Liver (tissue), 9 donors: ENCODE measurements around the gene SDHA. TPM values are rescaled to one million over a fixed set of nuclear protein-coding genes. Genes with fewer than 3 reads are reported as not detected.

Experiments used
- DNase-seq: peaks from one replicate; pipeline ENCODE4 v3.0.0-alpha.2; 2017; ENCODE audit warnings: low spot score
- H3K27ac ChIP-seq, 2 donors: one replicate each; pipeline ENCODE4 v1.7.0; 2013; ENCODE audit warnings: inconsistent platforms in 2 of 2, low read length in 2 of 2, control low read depth in 1 of 2, low read depth in 1 of 2, mild to moderate bottlenecking in 1 of 2
- H3K27me3 ChIP-seq, 4 donors: one replicate each; pipeline versions ENCODE4 v1.6.1 to v1.7.0; 2013; ENCODE audit warnings: low read length in 3 of 4, inconsistent platforms in 1 of 4, mild to moderate bottlenecking in 1 of 4, moderate library complexity in 1 of 4; ENCODE audit not compliant: control insufficient read depth in 4 of 4, insufficient read depth in 4 of 4
- H3K36me3 ChIP-seq, 4 donors: one replicate each; pipeline versions ENCODE4 v1.6.1 to v1.7.0; 2013; ENCODE audit warnings: low read length in 3 of 4, mild to moderate bottlenecking in 3 of 4, low read depth in 1 of 4, moderate library complexity in 1 of 4; ENCODE audit not compliant: control insufficient read depth in 4 of 4, insufficient read depth in 3 of 4
- H3K4me1 ChIP-seq, 4 donors: one replicate each; pipeline versions ENCODE4 v1.6.1 to v1.7.0; 2013; ENCODE audit warnings: low read length in 3 of 4, mild to moderate bottlenecking in 3 of 4, moderate library complexity in 1 of 4; ENCODE audit not compliant: control insufficient read depth in 4 of 4, insufficient read depth in 4 of 4
- H3K4me3 ChIP-seq, 3 donors: one replicate each; pipeline versions ENCODE4 v1.6.1 to v1.7.0; 2013; ENCODE audit warnings: low read length in 3 of 3, control low read depth in 1 of 3, low read depth in 1 of 3, mild to moderate bottlenecking in 1 of 3
- H3K9ac ChIP-seq, 2 donors: one replicate each; pipeline ENCODE4 v1.7.0; 2013; ENCODE audit warnings: low read length in 2 of 2, mild to moderate bottlenecking in 2 of 2, moderate library complexity in 2 of 2, control low read depth in 1 of 2, low read depth in 1 of 2
- H3K9me3 ChIP-seq, 4 donors: one replicate each; pipeline versions ENCODE4 v1.6.1 to v1.7.0; 2013; ENCODE audit warnings: low read length in 3 of 4; ENCODE audit not compliant: control insufficient read depth in 4 of 4
- EGR1 ChIP-seq, 2 donors: IDR thresholded peaks; 2 replicates each; pipeline ENCODE4 v1.6.1; 2016 to 2018; ENCODE audit warnings: antibody characterized with exemption in 2 of 2, low read depth in 2 of 2
- FOXA1 ChIP-seq: IDR thresholded peaks from 2 replicates; pipeline ENCODE4 v1.6.1; 2016; ENCODE audit warnings: antibody characterized with exemption
- FOXA2 ChIP-seq: IDR thresholded peaks from 2 replicates; pipeline ENCODE4 v1.6.1; 2016; ENCODE audit warnings: antibody characterized with exemption
- GABPA ChIP-seq, 2 donors: IDR thresholded peaks in 1 of 2; conservative IDR thresholded peaks in 1 of 2; 2 replicates each; pipeline ENCODE4 v1.6.1; 2016; ENCODE audit warnings: antibody characterized with exemption in 2 of 2, mild to moderate bottlenecking in 1 of 2, moderate library complexity in 1 of 2
- HNF4A ChIP-seq, 2 donors: conservative IDR thresholded peaks; 2 replicates each; pipeline ENCODE4 v1.6.1; 2016; ENCODE audit warnings: antibody characterized with exemption in 2 of 2, mild to moderate bottlenecking in 2 of 2
- HNF4G ChIP-seq: IDR thresholded peaks from 2 replicates; pipeline ENCODE4 v1.6.1; 2016; ENCODE audit warnings: antibody characterized with exemption
- NR2F2 ChIP-seq: IDR thresholded peaks from 2 replicates; pipeline ENCODE4 v1.6.1; 2016; ENCODE audit warnings: antibody characterized with exemption
- RAD21 ChIP-seq, 2 donors: IDR thresholded peaks; 2 replicates each; pipeline ENCODE4 v1.6.1; 2016; ENCODE audit warnings: antibody characterized with exemption in 2 of 2, mild to moderate bottlenecking in 2 of 2
- RXRA ChIP-seq, 2 donors: IDR thresholded peaks; 2 replicates each; pipeline ENCODE4 v1.6.1; 2017 to 2018; ENCODE audit warnings: antibody characterized with exemption in 2 of 2, mild to moderate bottlenecking in 1 of 2
- SP1 ChIP-seq: IDR thresholded peaks from 2 replicates; pipeline ENCODE4 v1.6.1; 2018; ENCODE audit warnings: antibody characterized with exemption, mild to moderate bottlenecking
- TAF1 ChIP-seq: conservative IDR thresholded peaks from 2 replicates; pipeline ENCODE4 v1.6.1; 2016; ENCODE audit warnings: antibody characterized with exemption, mild to moderate bottlenecking
- WGBS: extraction: QIAGEN DNeasy Blood & Tissue Kit; methylation state at CpG from one replicate; pipeline ENCODE4 v1.1.7; 2013; 5-methylcytosine and 5-hydroxymethylcytosine counted together
- polyA plus RNA-seq, 2 donors: library from polyadenylated mRNA; stranded (reverse) in 1 of 2; unstranded in 1 of 2; fragments of 200-250 nt in 1 of 2; fragments of >200 nt in 1 of 2; fragmentation: Nextera tagmentation in 1 of 2; extraction: Ambion mirVana in 1 of 2; gene quantifications; one replicate each; pipeline versions ENCODE4 v1.2.1 to v1.2.3, GENCODE V29; 2013 to 2015
- total RNA-seq, 2 donors: library from RNA; depleted of rRNA; stranded (reverse); fragments of >200 nt; gene quantifications; one replicate each; pipeline ENCODE4 v1.2.3, GENCODE V29; 2014
- TF ChIP-seq, protein P1 (sequence below): IDR thresholded peaks from 2 replicates; pipeline ENCODE4 v1.6.1; 2016; ENCODE audit warnings: antibody characterized with exemption, mild to moderate bottlenecking
- TF ChIP-seq, protein P2 (sequence below): fragments of 150-350 bp; IDR thresholded peaks from 2 replicates; pipeline ENCODE4 v1.5.1; 2017; ENCODE audit warnings: improper control_type of control experiment, low read depth, low read length; ENCODE audit not compliant: missing input control
- TF ChIP-seq, protein P3 (sequence below): IDR thresholded peaks from 2 replicates; pipeline ENCODE4 v1.6.1; 2016; ENCODE audit warnings: antibody characterized with exemption
- TF ChIP-seq, protein P4 (sequence below): IDR thresholded peaks from 2 replicates; pipeline ENCODE4 v1.6.1; 2016; ENCODE audit warnings: antibody characterized with exemption
- TF ChIP-seq, protein P5 (sequence below): IDR thresholded peaks from 2 replicates; pipeline ENCODE4 v1.6.1; 2016; ENCODE audit warnings: antibody characterized with exemption
- donor health status: healthy.
- donor health status: healthy.
- donor health status: healthy.
- donor health status: healthy.
- donor health status: healthy.

The SDHA gene
- total and polyA plus RNA-seq, 4 donors, result 79.2 to 215 (median 159) TPM

DNA sequence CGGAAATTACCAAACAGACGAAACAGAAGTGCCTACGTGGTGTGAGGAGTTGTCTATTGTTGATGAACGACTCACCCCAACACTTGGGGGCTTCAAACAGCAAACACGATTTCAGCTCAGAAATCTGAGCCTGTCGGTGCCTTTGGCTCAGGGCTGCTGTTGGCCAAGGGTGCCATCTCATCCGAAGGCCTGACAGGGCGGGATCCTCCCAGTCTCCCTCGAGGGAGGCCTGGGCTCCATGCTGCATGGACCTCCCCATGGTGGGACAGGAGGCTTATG, 25.5 kb upstream of the SDHA start:
- Histone ChIP-seq H3K36me3 (no peaks in the 10 kb centered on the region), H3K4me3 (no peak overlapping the region), H3K27me3 (no peaks in the 10 kb centered on the region), H3K27ac (no peak overlapping the region), H3K9me3 (no peaks in the 10 kb centered on the region), H3K4me1 (peaks cover 2 to 22% (median 16%) of the 10 kb centered on the region in 4 donors), H3K9ac (no peak overlapping the region)
- WGBS, result 88% methylated on average over 9 of the region's 9 CpGs
- TF ChIP-seq, protein P1, sequence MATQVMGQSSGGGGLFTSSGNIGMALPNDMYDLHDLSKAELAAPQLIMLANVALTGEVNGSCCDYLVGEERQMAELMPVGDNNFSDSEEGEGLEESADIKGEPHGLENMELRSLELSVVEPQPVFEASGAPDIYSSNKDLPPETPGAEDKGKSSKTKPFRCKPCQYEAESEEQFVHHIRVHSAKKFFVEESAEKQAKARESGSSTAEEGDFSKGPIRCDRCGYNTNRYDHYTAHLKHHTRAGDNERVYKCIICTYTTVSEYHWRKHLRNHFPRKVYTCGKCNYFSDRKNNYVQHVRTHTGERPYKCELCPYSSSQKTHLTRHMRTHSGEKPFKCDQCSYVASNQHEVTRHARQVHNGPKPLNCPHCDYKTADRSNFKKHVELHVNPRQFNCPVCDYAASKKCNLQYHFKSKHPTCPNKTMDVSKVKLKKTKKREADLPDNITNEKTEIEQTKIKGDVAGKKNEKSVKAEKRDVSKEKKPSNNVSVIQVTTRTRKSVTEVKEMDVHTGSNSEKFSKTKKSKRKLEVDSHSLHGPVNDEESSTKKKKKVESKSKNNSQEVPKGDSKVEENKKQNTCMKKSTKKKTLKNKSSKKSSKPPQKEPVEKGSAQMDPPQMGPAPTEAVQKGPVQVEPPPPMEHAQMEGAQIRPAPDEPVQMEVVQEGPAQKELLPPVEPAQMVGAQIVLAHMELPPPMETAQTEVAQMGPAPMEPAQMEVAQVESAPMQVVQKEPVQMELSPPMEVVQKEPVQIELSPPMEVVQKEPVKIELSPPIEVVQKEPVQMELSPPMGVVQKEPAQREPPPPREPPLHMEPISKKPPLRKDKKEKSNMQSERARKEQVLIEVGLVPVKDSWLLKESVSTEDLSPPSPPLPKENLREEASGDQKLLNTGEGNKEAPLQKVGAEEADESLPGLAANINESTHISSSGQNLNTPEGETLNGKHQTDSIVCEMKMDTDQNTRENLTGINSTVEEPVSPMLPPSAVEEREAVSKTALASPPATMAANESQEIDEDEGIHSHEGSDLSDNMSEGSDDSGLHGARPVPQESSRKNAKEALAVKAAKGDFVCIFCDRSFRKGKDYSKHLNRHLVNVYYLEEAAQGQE, result no peak
- no peak for TF ChIP-seq GABPA (IDR thresholded peaks at IDR 0.05 in 1 of 2, conservative IDR thresholded peaks at IDR 0.05 in 1 of 2)
- TF ChIP-seq EGR1 (IDR thresholded peaks at IDR 0.05; ENCODE audit: low read depth in 2 of 2), result no peak
- no peak for TF ChIP-seq TAF1
- no peak for TF ChIP-seq NR2F2
- TF ChIP-seq, protein P2, sequence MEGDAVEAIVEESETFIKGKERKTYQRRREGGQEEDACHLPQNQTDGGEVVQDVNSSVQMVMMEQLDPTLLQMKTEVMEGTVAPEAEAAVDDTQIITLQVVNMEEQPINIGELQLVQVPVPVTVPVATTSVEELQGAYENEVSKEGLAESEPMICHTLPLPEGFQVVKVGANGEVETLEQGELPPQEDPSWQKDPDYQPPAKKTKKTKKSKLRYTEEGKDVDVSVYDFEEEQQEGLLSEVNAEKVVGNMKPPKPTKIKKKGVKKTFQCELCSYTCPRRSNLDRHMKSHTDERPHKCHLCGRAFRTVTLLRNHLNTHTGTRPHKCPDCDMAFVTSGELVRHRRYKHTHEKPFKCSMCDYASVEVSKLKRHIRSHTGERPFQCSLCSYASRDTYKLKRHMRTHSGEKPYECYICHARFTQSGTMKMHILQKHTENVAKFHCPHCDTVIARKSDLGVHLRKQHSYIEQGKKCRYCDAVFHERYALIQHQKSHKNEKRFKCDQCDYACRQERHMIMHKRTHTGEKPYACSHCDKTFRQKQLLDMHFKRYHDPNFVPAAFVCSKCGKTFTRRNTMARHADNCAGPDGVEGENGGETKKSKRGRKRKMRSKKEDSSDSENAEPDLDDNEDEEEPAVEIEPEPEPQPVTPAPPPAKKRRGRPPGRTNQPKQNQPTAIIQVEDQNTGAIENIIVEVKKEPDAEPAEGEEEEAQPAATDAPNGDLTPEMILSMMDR, result no peak
- TF ChIP-seq, protein P3, sequence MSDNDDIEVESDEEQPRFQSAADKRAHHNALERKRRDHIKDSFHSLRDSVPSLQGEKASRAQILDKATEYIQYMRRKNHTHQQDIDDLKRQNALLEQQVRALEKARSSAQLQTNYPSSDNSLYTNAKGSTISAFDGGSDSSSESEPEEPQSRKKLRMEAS, result no peak
- TF ChIP-seq RAD21 (IDR thresholded peaks at IDR 0.05), result no peak
- TF ChIP-seq SP1, result no peak
- TF ChIP-seq, protein P4, sequence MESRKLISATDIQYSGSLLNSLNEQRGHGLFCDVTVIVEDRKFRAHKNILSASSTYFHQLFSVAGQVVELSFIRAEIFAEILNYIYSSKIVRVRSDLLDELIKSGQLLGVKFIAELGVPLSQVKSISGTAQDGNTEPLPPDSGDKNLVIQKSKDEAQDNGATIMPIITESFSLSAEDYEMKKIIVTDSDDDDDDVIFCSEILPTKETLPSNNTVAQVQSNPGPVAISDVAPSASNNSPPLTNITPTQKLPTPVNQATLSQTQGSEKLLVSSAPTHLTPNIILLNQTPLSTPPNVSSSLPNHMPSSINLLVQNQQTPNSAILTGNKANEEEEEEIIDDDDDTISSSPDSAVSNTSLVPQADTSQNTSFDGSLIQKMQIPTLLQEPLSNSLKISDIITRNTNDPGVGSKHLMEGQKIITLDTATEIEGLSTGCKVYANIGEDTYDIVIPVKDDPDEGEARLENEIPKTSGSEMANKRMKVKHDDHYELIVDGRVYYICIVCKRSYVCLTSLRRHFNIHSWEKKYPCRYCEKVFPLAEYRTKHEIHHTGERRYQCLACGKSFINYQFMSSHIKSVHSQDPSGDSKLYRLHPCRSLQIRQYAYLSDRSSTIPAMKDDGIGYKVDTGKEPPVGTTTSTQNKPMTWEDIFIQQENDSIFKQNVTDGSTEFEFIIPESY, result no peak
- no peak for TF ChIP-seq FOXA1
- TF ChIP-seq FOXA2, result no peak
- TF ChIP-seq, protein P5, sequence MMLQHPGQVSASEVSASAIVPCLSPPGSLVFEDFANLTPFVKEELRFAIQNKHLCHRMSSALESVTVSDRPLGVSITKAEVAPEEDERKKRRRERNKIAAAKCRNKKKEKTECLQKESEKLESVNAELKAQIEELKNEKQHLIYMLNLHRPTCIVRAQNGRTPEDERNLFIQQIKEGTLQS, result no peak
- no peak for TF ChIP-seq HNF4A (conservative IDR thresholded peaks at IDR 0.05)
- no peak for TF ChIP-seq RXRA (IDR thresholded peaks at IDR 0.05)
- no peak for TF ChIP-seq HNF4G
- DNase-seq, result no peak
